Omental fat pad (tissue), 4 donors: ENCODE measurements around the gene TRAP1. TPM values are rescaled to one million over a fixed set of nuclear protein-coding genes. Genes with fewer than 3 reads are reported as not detected.

Experiments
- ATAC-seq: fragments of 150-250 bp; one replicate; pipeline ENCODE4 v1.9.1; 2016; ENCODE audit warnings: mild to moderate bottlenecking, moderate library complexity; ENCODE audit not compliant: low FRiP score
- DNase-seq: peaks from one replicate; pipeline ENCODE4 v3.0.0-alpha.2; 2019; ENCODE audit warnings: low spot score
- total RNA-seq, 4 donors: library from RNA; depleted of rRNA; stranded (reverse); fragments of >200 nt; gene quantifications; one replicate each; pipeline ENCODE4 v1.1.0, GENCODE V29; 2016
- TF ChIP-seq, protein P1 (sequence below), 3 donors: fragments of 450-650 bp; IDR thresholded peaks; one replicate each; pipeline ENCODE4 v1.5.1; 2016 to 2017; ENCODE audit warnings: antibody characterized with exemption in 3 of 3, mild to moderate bottlenecking in 3 of 3, moderate library complexity in 2 of 3

Gene TRAP1
- total RNA-seq, 4 donors from 2014 or later: 53.4 to 79.9 (median 70.5) TPM

DNA sequence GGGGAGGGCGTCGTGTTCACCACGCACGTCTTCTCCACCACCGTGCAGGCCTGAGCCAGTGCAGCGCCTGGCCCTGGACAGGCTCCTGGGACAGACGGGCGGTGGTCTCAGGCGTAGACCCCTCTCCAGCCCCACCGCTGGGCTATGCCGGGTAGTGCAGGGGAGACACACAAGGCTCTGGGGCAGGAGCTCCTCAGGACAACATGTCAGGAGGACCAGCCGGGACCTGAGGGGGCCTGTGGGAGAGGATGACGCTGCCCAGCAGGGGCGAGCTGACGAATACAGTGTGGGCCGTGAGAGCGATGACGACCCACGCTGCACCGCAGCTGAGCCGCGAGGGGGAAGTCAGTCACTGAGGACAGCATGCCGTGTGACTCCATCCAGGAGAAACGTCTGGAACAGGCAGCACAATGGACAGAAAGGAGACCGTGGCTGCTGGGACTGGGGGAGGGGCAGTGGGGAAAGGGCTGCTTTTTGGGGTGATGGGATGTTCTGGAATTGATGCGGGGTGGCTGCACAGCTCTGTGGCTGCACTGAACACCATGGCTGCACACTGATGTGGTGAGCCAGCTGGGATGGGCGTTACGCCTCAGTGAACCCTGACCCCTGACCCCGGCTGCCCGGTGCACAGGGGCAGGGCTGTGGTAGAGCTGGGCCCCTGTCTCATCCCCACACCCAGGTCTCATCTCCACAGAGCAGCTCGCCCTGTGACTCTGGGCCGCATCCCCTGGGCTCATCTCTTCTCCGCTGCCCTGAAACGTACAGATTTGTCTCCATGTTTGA is 42.6 kb downstream of the TRAP1 start:
- DNase-seq (no peak), ATAC-seq (no peak)
- TF ChIP-seq, protein P1, sequence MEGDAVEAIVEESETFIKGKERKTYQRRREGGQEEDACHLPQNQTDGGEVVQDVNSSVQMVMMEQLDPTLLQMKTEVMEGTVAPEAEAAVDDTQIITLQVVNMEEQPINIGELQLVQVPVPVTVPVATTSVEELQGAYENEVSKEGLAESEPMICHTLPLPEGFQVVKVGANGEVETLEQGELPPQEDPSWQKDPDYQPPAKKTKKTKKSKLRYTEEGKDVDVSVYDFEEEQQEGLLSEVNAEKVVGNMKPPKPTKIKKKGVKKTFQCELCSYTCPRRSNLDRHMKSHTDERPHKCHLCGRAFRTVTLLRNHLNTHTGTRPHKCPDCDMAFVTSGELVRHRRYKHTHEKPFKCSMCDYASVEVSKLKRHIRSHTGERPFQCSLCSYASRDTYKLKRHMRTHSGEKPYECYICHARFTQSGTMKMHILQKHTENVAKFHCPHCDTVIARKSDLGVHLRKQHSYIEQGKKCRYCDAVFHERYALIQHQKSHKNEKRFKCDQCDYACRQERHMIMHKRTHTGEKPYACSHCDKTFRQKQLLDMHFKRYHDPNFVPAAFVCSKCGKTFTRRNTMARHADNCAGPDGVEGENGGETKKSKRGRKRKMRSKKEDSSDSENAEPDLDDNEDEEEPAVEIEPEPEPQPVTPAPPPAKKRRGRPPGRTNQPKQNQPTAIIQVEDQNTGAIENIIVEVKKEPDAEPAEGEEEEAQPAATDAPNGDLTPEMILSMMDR (IDR thresholded peaks at IDR 0.05): no peak

DNA sequence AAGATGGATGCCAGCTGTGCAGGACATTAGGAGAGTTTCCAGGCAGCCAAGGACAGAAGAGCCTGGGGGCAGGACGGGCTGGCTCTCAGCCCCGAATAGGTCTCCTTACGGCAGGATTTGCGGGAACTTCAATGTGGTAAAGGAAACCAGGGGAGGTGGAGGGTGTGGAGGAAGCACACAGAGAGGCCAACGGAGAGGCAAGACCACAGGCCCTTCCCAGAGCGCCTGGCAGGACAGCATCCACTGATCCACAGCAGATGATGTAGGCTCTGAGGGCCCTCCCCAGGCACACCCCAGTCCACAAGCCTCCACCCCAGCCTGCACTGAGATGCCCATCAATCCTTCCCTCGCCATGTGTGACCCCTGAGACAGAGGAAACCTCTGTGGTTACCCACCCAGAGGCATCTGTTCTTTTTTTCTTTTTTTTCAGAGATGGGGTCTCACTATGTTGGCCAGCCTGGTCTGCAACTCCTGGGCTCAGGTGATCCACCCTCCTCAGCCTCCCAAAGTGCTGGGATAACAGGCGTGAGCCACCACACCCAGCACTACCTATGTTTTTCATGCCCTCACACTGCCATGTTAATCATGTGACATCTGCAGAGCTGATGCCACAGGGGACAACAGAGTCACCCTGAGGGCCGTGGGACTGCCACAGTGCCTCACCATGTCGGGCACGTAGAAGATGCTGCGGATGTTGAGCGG is 43.5 kb downstream of the TRAP1 start:
- ATAC-seq (no peak), DNase-seq (no peak)
- TF ChIP-seq, protein P1 (IDR thresholded peaks at IDR 0.05): no peak

DNA sequence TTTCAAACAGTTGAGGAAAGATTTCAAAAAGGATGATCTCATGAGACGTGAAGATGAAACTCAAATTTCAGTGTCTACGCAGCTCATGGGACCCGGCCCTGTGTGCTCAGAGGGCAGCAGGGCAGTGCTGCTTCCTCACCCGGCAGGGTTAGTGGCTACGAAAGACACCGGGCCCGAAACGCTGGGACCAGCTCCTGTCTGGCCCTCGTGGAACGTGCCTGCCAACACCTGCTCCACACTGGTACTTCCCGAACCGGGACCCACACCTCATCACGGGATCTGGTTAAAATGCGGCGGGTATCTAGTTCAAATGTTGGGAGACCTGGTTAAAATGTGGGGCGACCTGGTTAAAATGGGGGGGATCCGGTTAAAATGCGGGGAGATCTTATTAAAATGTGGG is 44.1 kb downstream of the TRAP1 start:
- DNase-seq (no peak), ATAC-seq (no peak)
- TF ChIP-seq, protein P1 (IDR thresholded peaks at IDR 0.05): no peak

DNA sequence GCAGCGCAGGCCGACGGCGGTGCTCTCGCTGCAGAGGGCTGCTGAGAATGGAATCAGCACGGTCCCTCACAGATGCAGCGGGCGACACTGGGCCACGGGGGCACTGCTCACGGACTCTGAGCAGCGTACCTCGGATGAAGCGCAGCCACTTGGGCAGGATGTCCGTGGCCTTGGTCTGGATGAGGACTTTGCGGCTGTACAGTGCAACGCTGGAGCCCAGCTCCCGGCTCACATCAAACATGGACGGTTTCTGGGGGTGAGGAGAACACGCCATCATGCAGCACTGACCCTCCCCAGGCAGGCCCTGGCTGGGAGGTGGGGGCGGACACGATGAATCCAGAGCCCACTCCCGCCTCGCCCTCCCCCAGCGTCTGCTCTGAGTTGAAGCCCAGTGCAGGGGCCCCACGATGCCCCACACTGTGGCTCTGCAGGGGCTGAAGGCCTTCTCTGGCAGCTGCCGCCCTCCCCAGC is 44.7 kb downstream of the TRAP1 start:
- TF ChIP-seq, protein P1 (IDR thresholded peaks at IDR 0.05): no peak
- DNase-seq: no peak
- no peak for ATAC-seq

DNA sequence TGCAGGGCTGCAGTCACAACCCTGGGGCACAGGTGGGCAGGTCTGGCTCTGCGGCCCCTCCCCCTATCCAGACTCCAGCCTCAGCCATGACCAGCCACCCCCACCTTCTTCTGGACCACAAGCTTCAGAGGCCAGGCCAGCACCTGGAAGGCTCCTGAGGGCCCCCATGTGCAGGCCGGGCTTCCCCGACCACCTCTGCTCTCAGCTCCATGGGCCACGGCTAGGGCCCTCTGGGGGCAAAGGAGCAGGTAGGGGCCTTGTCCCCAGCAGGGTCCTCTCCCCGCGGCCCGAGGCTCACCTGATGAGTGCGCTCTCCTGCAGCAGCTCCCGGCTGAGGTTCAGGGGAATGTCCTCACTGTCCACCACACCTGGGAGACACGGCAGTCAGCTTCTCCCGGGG is 45.9 kb downstream of the TRAP1 start:
- TF ChIP-seq, protein P1 (IDR thresholded peaks at IDR 0.05): no peak
- no peak for ATAC-seq
- DNase-seq: no peak

DNA sequence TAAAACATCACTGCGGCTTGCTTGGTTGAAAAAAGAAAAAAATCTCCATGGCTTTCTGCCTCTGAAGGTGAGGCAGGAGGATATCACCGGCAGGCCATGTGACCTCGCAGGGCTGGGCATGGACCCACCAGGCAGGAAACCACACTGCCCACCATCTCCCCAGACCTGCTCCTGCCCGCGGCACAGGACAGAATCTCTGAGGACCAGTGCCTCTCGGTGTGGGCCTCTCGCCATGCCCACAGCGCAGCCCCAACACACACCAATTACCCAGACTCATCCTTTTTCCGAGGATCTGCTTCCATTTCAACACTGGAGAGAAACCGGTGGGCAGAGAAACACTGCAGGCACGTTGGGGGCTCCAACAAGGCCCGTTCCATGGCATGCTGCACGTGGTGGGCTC is 46.6 kb downstream of the TRAP1 start:
- no peak for DNase-seq
- ATAC-seq: no peak
- TF ChIP-seq, protein P1 (IDR thresholded peaks at IDR 0.05): no peak
